Measurements from ENCODE around the gene SHROOM2. TPM values are rescaled to one million over a fixed set of nuclear protein-coding genes. Genes with fewer than 3 reads are reported as not detected.
A peak's percentile ranks its signal among the peaks of the same experiment; 100 is the strongest.
"Not testable (repeated sequence)": the region's sequence is repeated elsewhere in the genome, so short reads cannot be mapped to it uniquely, and the experiment has no call there.

SHROOM2 gene
- total RNA-seq, 1 donor from 2014 or later, result 9.6 TPM

GRCh38 chrX:9855561-9856283 is 69.5 kb downstream of the SHROOM2 start:
- Histone ChIP-seq H3K4me3 (no peak overlapping the region), H3K27ac (no peak overlapping the region), H3K4me1 (no peaks in the 10 kb centered on the region), H3K9me3 (no peaks in the 10 kb centered on the region), H3K27me3 (no peaks in the 10 kb centered on the region), H3K36me3 (no peaks in the 10 kb centered on the region)
- ATAC-seq, result no peak
- intact Hi-C loops (cut with DNase I), result no loop called here
- no peak for TF ChIP-seq CTCF (IDR thresholded peaks at IDR 0.05)
- no peak for DNase-seq

GRCh38 chrX:9856588-9856987 is 70.4 kb downstream of the SHROOM2 start:
- Histone ChIP-seq H3K27me3 (no peaks in the 10 kb centered on the region), H3K9me3 (no peaks in the 10 kb centered on the region), H3K4me3 (no peak overlapping the region), H3K27ac (peak overlapping the region; percentile 30), H3K4me1 (no peaks in the 10 kb centered on the region), H3K36me3 (no peaks in the 10 kb centered on the region)
- ATAC-seq (no peak), DNase-seq (no peak)
- intact Hi-C loops (cut with DNase I), result no loop called here
- no peak for TF ChIP-seq CTCF (IDR thresholded peaks at IDR 0.05)

- intact Hi-C loops (cut with DNase I), result no loop called here
- no peak overlapping the region for H3K4me3 ChIP-seq
- TF ChIP-seq CTCF (IDR thresholded peaks at IDR 0.05), result no peak
- no peaks in the 10 kb centered on the region for H3K4me1 ChIP-seq
- H3K36me3 ChIP-seq, result no peaks in the 10 kb centered on the region
- ATAC-seq (no peak), DNase-seq (no peak)
- H3K9me3 ChIP-seq, result no peaks in the 10 kb centered on the region
- H3K27ac ChIP-seq, result peak overlapping the region; percentile 58
- no peaks in the 10 kb centered on the region for H3K27me3 ChIP-seq
These were observed 71.6 kb downstream of the SHROOM2 start for GRCh38 chrX:9857575-9858474.

- intact Hi-C loops (cut with DNase I), result not testable (repeated sequence)
These were observed 72.5 kb downstream of the SHROOM2 start for GRCh38 chrX:9858684-9859083.

GRCh38 chrX:9859711-9860555 is 73.7 kb downstream of the SHROOM2 start:
- ATAC-seq, result no peak

More at GRCh38 chrX:9858684-9859083, 72.5 kb downstream of the SHROOM2 start:
- H3K9me3 ChIP-seq, H3K4me1 ChIP-seq, ATAC-seq, H3K4me3 ChIP-seq, H3K36me3 ChIP-seq, H3K27me3 ChIP-seq, DNase-seq: not testable (repeated sequence)
- H3K27ac ChIP-seq, result peak overlapping the region; percentile 58

More at GRCh38 chrX:9859711-9860555, 73.7 kb downstream of the SHROOM2 start:
- no peak for TF ChIP-seq CTCF (IDR thresholded peaks at IDR 0.05)
- no peak for DNase-seq
- H3K27ac ChIP-seq, result no peak overlapping the region
- no peak overlapping the region for H3K4me3 ChIP-seq
- no peaks in the 10 kb centered on the region for H3K9me3 ChIP-seq
- no peaks in the 10 kb centered on the region for H3K27me3 ChIP-seq
- H3K36me3 ChIP-seq, result no peaks in the 10 kb centered on the region
- H3K4me1 ChIP-seq, result no peaks in the 10 kb centered on the region
- intact Hi-C loops (cut with DNase I), result no loop called here

Measured in upper lobe of right lung (tissue), 1 donor.